IMR-90 (cell line): ENCODE measurements around the gene WDR17. TPM values are rescaled to one million over a fixed set of nuclear protein-coding genes. Genes with fewer than 3 reads are reported as not detected.
A peak's percentile ranks its signal among the peaks of the same experiment; 100 is the strongest.

Source experiments
- ATAC-seq: fragments of 200-7000 bp; cut with Tn5 transposase; 2 replicates; pipeline ENCODE4 v1.9.1; 2020; ENCODE audit warnings: low read depth, mild to moderate bottlenecking, moderate library complexity
- BruUV-seq: library from RNA; stranded (reverse); fragments of 400-500 nt; replicated peaks from 2 replicates; lab custom pipeline; 2021; lab: Mats Ljungman, UMichigan
- CTCF ChIA-PET: fragments of 300-600 bp; formaldehyde crosslinking; extraction: SDS; loops from one replicate; lab custom pipeline; 2021; ENCODE audit warnings: antibody characterized with exemption; lab: Yijun Ruan, JAX
- POLR2A ChIA-PET: fragments of 300-600 bp; sonication (Branson Sonifier 250); formaldehyde crosslinking; loops from one replicate; lab custom pipeline; 2022; ENCODE audit warnings: antibody characterized with exemption; ENCODE audit not compliant: unreplicated experiment; lab: Charles Lee
- DNase-seq: peaks from one replicate; pipeline ENCODE4 v3.0.0; 2013
- H2AFZ ChIP-seq: replicated peaks from 2 replicates; pipeline ENCODE3; 2013; ENCODE audit warnings: low read length, mild to moderate bottlenecking; ENCODE audit not compliant: poor library complexity
- H2AK5ac ChIP-seq: 2 replicates; pipeline ENCODE4 v1.6.1; 2013; ENCODE audit warnings: low read depth, low read length, inconsistent platforms
- H2AK9ac ChIP-seq: replicated peaks from 2 replicates; pipeline ENCODE3; 2013; ENCODE audit warnings: mild to moderate bottlenecking, low read depth, low read length, moderate library complexity; ENCODE audit not compliant: poor library complexity
- H2BK120ac ChIP-seq: 2 replicates; pipeline ENCODE4 v1.6.1; 2013; ENCODE audit warnings: low read depth, low read length, inconsistent platforms
- H2BK15ac ChIP-seq: 3 replicates; pipeline ENCODE4 v1.6.1; 2013; ENCODE audit warnings: low read depth, low read length, inconsistent platforms
- H2BK20ac ChIP-seq: 2 replicates; pipeline ENCODE4 v1.6.1; 2013; ENCODE audit warnings: low read depth, mild to moderate bottlenecking, inconsistent platforms, low read length, moderate library complexity
- H2BK5ac ChIP-seq: 2 replicates; pipeline ENCODE4 v1.6.1; 2013; ENCODE audit warnings: mild to moderate bottlenecking, low read depth, low read length, inconsistent platforms; ENCODE audit not compliant: poor library complexity, severe bottlenecking
- H3K14ac ChIP-seq: replicated peaks from 2 replicates; pipeline ENCODE4 v1.6.1; 2013; ENCODE audit warnings: low read depth, low read length, inconsistent platforms
- H3K18ac ChIP-seq: 2 replicates; pipeline ENCODE4 v1.6.1; 2013; ENCODE audit warnings: low read depth, low read length, control low read depth
- H3K23ac ChIP-seq: 2 replicates; pipeline ENCODE4 v1.6.1; 2013; ENCODE audit warnings: low read depth, low read length, inconsistent platforms
- H3K27ac ChIP-seq: 2 replicates; pipeline ENCODE4 v1.5.1; 2013; ENCODE audit warnings: mild to moderate bottlenecking, control low read depth, low read length; ENCODE audit not compliant: insufficient read depth
- H3K27me3 ChIP-seq: 2 replicates; pipeline ENCODE4 v1.6.1; 2013; ENCODE audit warnings: low read length; ENCODE audit not compliant: control insufficient read depth, insufficient read depth
- H3K36me3 ChIP-seq: 2 replicates; pipeline ENCODE4 v1.6.1; 2013; ENCODE audit warnings: low read length, mixed read lengths; ENCODE audit not compliant: control insufficient read depth, insufficient read depth
- H3K4ac ChIP-seq: 2 replicates; pipeline ENCODE4 v1.6.1; 2013; ENCODE audit warnings: low read depth, low read length, inconsistent platforms
- H3K4me1 ChIP-seq: 2 replicates; pipeline ENCODE4 v1.6.1; 2013; ENCODE audit warnings: low read length, mixed read lengths; ENCODE audit not compliant: control insufficient read depth, insufficient read depth
- H3K4me2 ChIP-seq: 2 replicates; pipeline ENCODE4 v1.6.1; 2013; ENCODE audit warnings: low read depth, mild to moderate bottlenecking, control low read depth, low read length, moderate library complexity
- H3K4me3 ChIP-seq: 2 replicates; pipeline ENCODE4 v1.5.1; 2013; ENCODE audit warnings: low read depth, mild to moderate bottlenecking, control low read depth, low read length, moderate library complexity; ENCODE audit not compliant: insufficient read depth
- H3K56ac ChIP-seq: 2 replicates; pipeline ENCODE4 v1.6.1; 2013; ENCODE audit warnings: low read length, inconsistent platforms; ENCODE audit not compliant: insufficient read depth; ENCODE audit errors: extremely low read depth
- H3K79me1 ChIP-seq, 2 experiments: 2 replicates each; pipeline ENCODE4 v1.6.1; 2013; ENCODE audit warnings: low read length in 2 of 2, inconsistent platforms in 1 of 2, low read depth in 1 of 2
- H3K9ac ChIP-seq: 2 replicates; pipeline ENCODE4 v1.6.1; 2013; ENCODE audit warnings: low read depth, low read length, control low read depth
- H3K9me1 ChIP-seq: 2 replicates; pipeline ENCODE4 v1.6.1; 2013; ENCODE audit warnings: low read length, inconsistent platforms; ENCODE audit not compliant: insufficient read depth
- H3K9me3 ChIP-seq: 2 replicates; pipeline ENCODE4 v1.6.1; 2013; ENCODE audit warnings: low read length; ENCODE audit not compliant: control insufficient read depth, insufficient read depth
- H4K20me1 ChIP-seq: 2 replicates; pipeline ENCODE4 v1.6.1; 2013; ENCODE audit warnings: low read length, inconsistent platforms; ENCODE audit not compliant: insufficient read depth
- H4K5ac ChIP-seq: 2 replicates; pipeline ENCODE4 v1.6.1; 2013; ENCODE audit warnings: mild to moderate bottlenecking, low read depth, low read length, control low read depth
- H4K8ac ChIP-seq, 2 experiments: 2 replicates each; pipeline ENCODE4 v1.6.1; 2013; ENCODE audit warnings: low read depth in 2 of 2, low read length in 2 of 2, control low read depth in 1 of 2, inconsistent platforms in 1 of 2
- H4K91ac ChIP-seq: 2 replicates; pipeline ENCODE4 v1.6.1; 2013; ENCODE audit warnings: low read depth, low read length, inconsistent platforms; ENCODE audit not compliant: insufficient read depth
- FOS ChIP-seq: fragments of 150-350 bp; IDR thresholded peaks from 2 replicates; pipeline ENCODE4 v1.6.1; 2016; ENCODE audit warnings: low read depth, low read length
- MAFK ChIP-seq: IDR thresholded peaks from 2 replicates; pipeline ENCODE4 v1.6.1; 2012; ENCODE audit warnings: low read depth, low read length, improper control_type of control experiment
- MAZ ChIP-seq: IDR thresholded peaks from 2 replicates; pipeline ENCODE4 v1.6.1; 2012; ENCODE audit warnings: low read depth, mild to moderate bottlenecking, low read length, improper control_type of control experiment, moderate library complexity, borderline replicate concordance
- NFE2L2 ChIP-seq: fragments of 150-350 bp; IDR thresholded peaks from 2 replicates; pipeline ENCODE4 v1.6.1; 2016; ENCODE audit warnings: low read depth, mild to moderate bottlenecking, low read length
- SMC3 ChIP-seq: fragments of 150-350 bp; IDR thresholded peaks from 2 replicates; pipeline ENCODE4 v1.6.1; 2016; ENCODE audit warnings: low read depth, mild to moderate bottlenecking, antibody characterized with exemption, low read length, moderate library complexity
- WGBS, 2 experiments: methylation state at CpG; one replicate each; pipeline versions ENCODE4 v1.1.5 to v1.1.7; 2013; ENCODE audit warnings: missing lambda C conversion rate in 2 of 2; ENCODE audit not compliant: insufficient read length in 1 of 2; ENCODE audit errors: extremely low coverage in 2 of 2; 5-methylcytosine and 5-hydroxymethylcytosine counted together
- dilution Hi-C: fragments of 300-500 bp; cut with HindIII; formaldehyde crosslinking; loops from one replicate; pipeline ENCODE4 v1.14.3; 2018; ENCODE audit warnings: low sequenced_read_pairs; ENCODE audit not compliant: unreplicated experiment
- in situ Hi-C: fragments of 300-500 bp; cut with MboI; formaldehyde crosslinking; loops from 3 replicates; pipeline ENCODE4 v1.14.3; 2019; ENCODE audit warnings: low sequenced_read_pairs, inconsistent platforms, mixed read lengths
- intact Hi-C: fragments of 100-400 bp; cut with micrococcal nuclease; formaldehyde crosslinking; loops from 2 replicates; pipeline ENCODE4 v1.10.0; 2022
- polyA plus RNA-seq, 3 experiments: library from polyadenylated mRNA; depleted of rRNA; stranded (reverse); fragments of >200 nt; gene quantifications; 2 replicates each; pipeline ENCODE4 v1.2.3, GENCODE V29; 2012; ENCODE audit warnings: low replicate concordance in 1 of 3
- total RNA-seq: library from RNA; depleted of rRNA; stranded (reverse); fragments of >200 nt; gene quantifications from 2 replicates; pipeline ENCODE4 v1.2.3, GENCODE V29; 2012

The WDR17 gene
- total and polyA plus RNA-seq, 2 of the 4 experiments (the other 2 are of a cell fraction): 0.53 to 0.54 TPM

- peaks cover 6% of the 10 kb centered on the region; the same call in 1 of the 2 replicates for H3K4me1 ChIP-seq
- H3K79me1 ChIP-seq: no peaks in the 10 kb centered on the region
- H3K9me3 ChIP-seq: no peaks in the 10 kb centered on the region
- no peak overlapping the region for H3K4me2 ChIP-seq
- H2BK120ac ChIP-seq: no peak overlapping the region
- no peak overlapping the region for H2BK15ac ChIP-seq
- TF ChIP-seq MAFK (no peak), FOS (0 out of 2 replicates have a peak, but pooled peaks have one; percentile 4), NFE2L2 (no peak), SMC3 (no peak), MAZ (no peak)
- H3K4ac ChIP-seq: no peak overlapping the region
- no peak overlapping the region for H4K91ac ChIP-seq
- H2AK9ac ChIP-seq: no peak overlapping the region
- no peak overlapping the region for H3K56ac ChIP-seq
- peak; percentile 48 for DNase-seq
- no peak overlapping the region for H3K23ac ChIP-seq
- ChIA-PET POLR2A (no interaction called here), CTCF (no interaction called here)
- H3K18ac ChIP-seq: no peak overlapping the region
- H3K27ac ChIP-seq: no peak overlapping the region
- H4K8ac ChIP-seq: no peak overlapping the region
- dilution Hi-C loops (no loop called here), intact Hi-C loops (no loop called here), in situ Hi-C loops (no loop called here)
- no peak overlapping the region for H3K14ac ChIP-seq
- H4K20me1 ChIP-seq: no peaks in the 10 kb centered on the region
- H2AFZ ChIP-seq: peak overlapping the region; percentile 59
- H2BK5ac ChIP-seq: no peak overlapping the region
- H3K9ac ChIP-seq: no peak overlapping the region
- no CpG with 5 or more reads among the region's 5 CpGs for WGBS, 2 experiments
- no peak overlapping the region for H3K4me3 ChIP-seq
- H2BK20ac ChIP-seq: no peak overlapping the region
- H3K27me3 ChIP-seq: no peaks in the 10 kb centered on the region
- no TSS peak for BruUV-seq
- H3K36me3 ChIP-seq: no peaks in the 10 kb centered on the region
- no peak overlapping the region for H4K5ac ChIP-seq
- peak; percentile 44; the same call in 1 of the 2 replicates for ATAC-seq
- H2AK5ac ChIP-seq: no peak overlapping the region
- no peaks in the 10 kb centered on the region for H3K9me1 ChIP-seq
Measured at GRCh38 chr4:176226736-176227135, 161.1 kb downstream of the WDR17 start.
